ENCODE measurements around the gene PRM1. TPM values are rescaled to one million over a fixed set of nuclear protein-coding genes. Genes with fewer than 3 reads are reported as not detected.

The PRM1 gene
- total RNA-seq, 1 experiment from 2014 or later = not detected

DNA sequence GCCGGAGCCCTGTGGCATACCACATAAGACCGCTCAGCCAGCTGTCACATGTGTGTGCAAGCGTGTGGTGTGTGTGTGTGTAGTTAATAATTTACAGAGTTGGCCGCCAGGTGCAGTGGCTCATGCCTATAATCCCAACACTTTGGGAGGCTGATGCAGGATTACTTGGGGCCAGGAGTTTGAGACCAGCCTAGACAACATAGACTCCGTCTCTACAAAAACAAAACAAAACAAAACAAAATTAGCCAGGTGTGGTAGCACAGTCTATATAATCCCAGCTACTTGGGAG is 45.5 kb downstream of the PRM1 start:
- H3K9me3 ChIP-seq (ENCODE audit: low read depth, low read length, poor library complexity, severe bottlenecking) = no peaks in the 10 kb centered on the region
- no peaks in the 10 kb centered on the region for H3K4me1 ChIP-seq (ENCODE audit: insufficient read depth, low read length, poor library complexity, severe bottlenecking)
- no peak overlapping the region for H3K4me3 ChIP-seq (ENCODE audit: low read depth, low read length, poor library complexity, severe bottlenecking)
- intact Hi-C loops (cut with micrococcal nuclease; ENCODE audit: unreplicated experiment) = no loop called here
- no TSS peak for BruUV-seq (replicated peaks)
- TF ChIP-seq EZH2 (IDR thresholded peaks at IDR 0.05; ENCODE audit: borderline replicate concordance, low read depth, low read length, poor library complexity, severe bottlenecking) = no peak
- TF ChIP-seq, protein P1, sequence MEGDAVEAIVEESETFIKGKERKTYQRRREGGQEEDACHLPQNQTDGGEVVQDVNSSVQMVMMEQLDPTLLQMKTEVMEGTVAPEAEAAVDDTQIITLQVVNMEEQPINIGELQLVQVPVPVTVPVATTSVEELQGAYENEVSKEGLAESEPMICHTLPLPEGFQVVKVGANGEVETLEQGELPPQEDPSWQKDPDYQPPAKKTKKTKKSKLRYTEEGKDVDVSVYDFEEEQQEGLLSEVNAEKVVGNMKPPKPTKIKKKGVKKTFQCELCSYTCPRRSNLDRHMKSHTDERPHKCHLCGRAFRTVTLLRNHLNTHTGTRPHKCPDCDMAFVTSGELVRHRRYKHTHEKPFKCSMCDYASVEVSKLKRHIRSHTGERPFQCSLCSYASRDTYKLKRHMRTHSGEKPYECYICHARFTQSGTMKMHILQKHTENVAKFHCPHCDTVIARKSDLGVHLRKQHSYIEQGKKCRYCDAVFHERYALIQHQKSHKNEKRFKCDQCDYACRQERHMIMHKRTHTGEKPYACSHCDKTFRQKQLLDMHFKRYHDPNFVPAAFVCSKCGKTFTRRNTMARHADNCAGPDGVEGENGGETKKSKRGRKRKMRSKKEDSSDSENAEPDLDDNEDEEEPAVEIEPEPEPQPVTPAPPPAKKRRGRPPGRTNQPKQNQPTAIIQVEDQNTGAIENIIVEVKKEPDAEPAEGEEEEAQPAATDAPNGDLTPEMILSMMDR (conservative IDR thresholded peaks at IDR 0.05; ENCODE audit: low read depth, low read length) = no peak
- H3K27me3 ChIP-seq (replicated peaks; ENCODE audit: insufficient read depth, low read depth, low read length, poor library complexity) = no peaks in the 10 kb centered on the region
- ChIA-PET POLR2A (ENCODE audit: low non-redundant PET) (no interaction called here), CTCF (no interaction called here)
- H3K27ac ChIP-seq (ENCODE audit: low read depth, low read length, poor library complexity, severe bottlenecking) = no peak overlapping the region
- H3K36me3 ChIP-seq (ENCODE audit: insufficient read depth, low read length, poor library complexity, severe bottlenecking) = no peaks in the 10 kb centered on the region
- DNase-seq (ENCODE audit: low spot score) = no peak

DNA sequence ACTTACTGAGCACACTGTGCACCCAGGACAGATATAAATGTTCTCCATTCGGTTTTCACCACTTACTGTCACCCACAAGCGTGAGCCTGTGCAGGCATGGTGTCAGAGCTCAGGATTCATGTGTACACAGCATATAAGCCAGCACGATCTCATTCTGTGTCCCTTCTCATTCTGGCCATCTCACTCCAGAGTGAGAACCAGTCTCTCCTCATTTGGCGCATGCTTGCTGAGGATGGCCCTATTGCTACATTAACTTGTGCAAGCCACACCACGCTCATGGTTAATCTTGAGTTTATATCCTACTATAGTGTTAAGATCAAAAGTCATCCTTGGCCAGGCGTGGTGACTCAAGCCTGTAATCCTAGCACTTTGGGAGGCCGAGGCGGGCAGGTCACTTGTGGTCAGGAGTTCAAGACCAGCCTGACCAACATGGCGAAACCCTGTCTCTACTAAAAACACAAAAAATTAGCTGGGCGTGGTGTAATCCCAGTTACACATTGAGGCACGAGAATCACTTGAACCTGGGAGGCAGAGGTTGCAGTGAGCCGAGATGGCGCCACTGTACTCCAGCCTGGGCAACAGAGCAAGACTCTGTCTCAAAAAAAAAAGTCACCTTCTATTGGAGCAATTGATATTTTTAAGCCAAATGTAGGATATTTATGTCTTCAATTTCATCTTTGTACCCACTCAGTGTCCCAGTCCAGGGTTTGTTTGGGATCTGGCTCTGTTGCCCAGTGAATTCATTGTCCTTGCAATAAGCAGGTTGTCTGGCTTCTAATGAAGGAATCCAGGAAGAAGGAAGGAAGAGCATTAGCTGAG is 46.0 kb downstream of the PRM1 start:
- intact Hi-C loops (cut with micrococcal nuclease; ENCODE audit: unreplicated experiment) = no loop called here
- no peaks in the 10 kb centered on the region for H3K4me1 ChIP-seq (ENCODE audit: insufficient read depth, low read length, poor library complexity, severe bottlenecking)
- H3K27ac ChIP-seq (ENCODE audit: low read depth, low read length, poor library complexity, severe bottlenecking) = no peak overlapping the region
- no peaks in the 10 kb centered on the region for H3K27me3 ChIP-seq (replicated peaks; ENCODE audit: insufficient read depth, low read depth, low read length, poor library complexity)
- ChIA-PET POLR2A (ENCODE audit: low non-redundant PET) (no interaction called here), CTCF (no interaction called here)
- H3K4me3 ChIP-seq (ENCODE audit: low read depth, low read length, poor library complexity, severe bottlenecking) = no peak overlapping the region
- no peaks in the 10 kb centered on the region for H3K9me3 ChIP-seq (ENCODE audit: low read depth, low read length, poor library complexity, severe bottlenecking)
- no peak for DNase-seq (ENCODE audit: low spot score)
- BruUV-seq (replicated peaks) = no TSS peak
- TF ChIP-seq, protein P1 (conservative IDR thresholded peaks at IDR 0.05; ENCODE audit: low read depth, low read length) = no peak
- TF ChIP-seq EZH2 (IDR thresholded peaks at IDR 0.05; ENCODE audit: borderline replicate concordance, low read depth, low read length, poor library complexity, severe bottlenecking) = no peak
- no peaks in the 10 kb centered on the region for H3K36me3 ChIP-seq (ENCODE audit: insufficient read depth, low read length, poor library complexity, severe bottlenecking)

DNA sequence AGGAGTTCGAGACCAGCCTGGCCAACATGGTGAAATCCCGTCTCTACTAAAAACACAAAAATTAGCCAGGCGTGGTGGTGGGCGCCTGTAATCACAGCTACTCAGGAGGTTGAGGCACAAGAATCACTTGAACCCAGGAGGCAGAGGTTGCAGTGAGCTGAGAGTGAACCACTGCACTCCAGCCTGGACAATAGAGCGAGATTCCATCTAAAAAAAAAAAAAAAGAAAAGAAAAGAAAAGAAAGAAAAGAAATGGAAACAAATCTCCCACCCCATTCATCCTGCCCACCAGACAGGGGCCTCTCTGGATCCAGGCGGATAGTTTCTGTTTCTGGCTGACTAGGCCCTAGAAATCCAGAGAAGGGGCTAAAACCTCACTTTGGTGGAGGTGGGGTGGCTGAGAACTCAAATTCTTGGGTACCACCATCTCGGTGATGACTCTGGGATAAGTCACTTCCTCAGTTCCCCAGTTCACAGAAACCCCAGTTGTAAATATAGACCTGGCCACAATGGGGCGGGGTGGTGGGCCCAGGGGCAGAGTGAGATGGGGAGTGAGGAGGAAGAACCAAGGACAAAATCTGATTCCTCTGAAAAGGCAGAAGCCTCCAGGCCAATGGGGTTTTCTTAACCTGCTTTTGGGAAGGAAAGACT is 47.3 kb downstream of the PRM1 start:
- H3K36me3 ChIP-seq (ENCODE audit: insufficient read depth, low read length, poor library complexity, severe bottlenecking) = no peaks in the 10 kb centered on the region
- H3K27me3 ChIP-seq (replicated peaks; ENCODE audit: insufficient read depth, low read depth, low read length, poor library complexity) = no peaks in the 10 kb centered on the region
- TF ChIP-seq, protein P1 (conservative IDR thresholded peaks at IDR 0.05; ENCODE audit: low read depth, low read length) = no peak
- no peak for TF ChIP-seq EZH2 (IDR thresholded peaks at IDR 0.05; ENCODE audit: borderline replicate concordance, low read depth, low read length, poor library complexity, severe bottlenecking)
- BruUV-seq (replicated peaks) = no TSS peak
- POLR2A ChIA-PET (ENCODE audit: low non-redundant PET) = no interaction called here
- H3K27ac ChIP-seq (ENCODE audit: low read depth, low read length, poor library complexity, severe bottlenecking) = no peak overlapping the region
- H3K4me1 ChIP-seq (ENCODE audit: insufficient read depth, low read length, poor library complexity, severe bottlenecking) = no peaks in the 10 kb centered on the region
- H3K4me3 ChIP-seq (ENCODE audit: low read depth, low read length, poor library complexity, severe bottlenecking) = no peak overlapping the region
- intact Hi-C loops (cut with micrococcal nuclease; ENCODE audit: unreplicated experiment) = no loop called here
- CTCF ChIA-PET = no interaction called here
- no peak for DNase-seq (ENCODE audit: low spot score)
- no peaks in the 10 kb centered on the region for H3K9me3 ChIP-seq (ENCODE audit: low read depth, low read length, poor library complexity, severe bottlenecking)
